GM10248 (cell line): ENCODE data around the gene TTC7B.
"Not testable (repeated sequence)": the region's sequence is repeated elsewhere in the genome, so short reads cannot be mapped to it uniquely, and the experiment has no call there.

Source experiments
- CTCF ChIA-PET: fragments of 300-600 bp; sonication (Branson Sonifier 250); formaldehyde crosslinking; extraction: SDS; loops from one replicate; lab custom pipeline; 2021; ENCODE audit warnings: antibody characterized with exemption; lab: Yijun Ruan, JAX
- POLR2A ChIA-PET: fragments of 350-650 bp; sonication (Branson Sonifier 250); formaldehyde crosslinking; extraction: SDS; loops from one replicate; lab custom pipeline; 2020; ENCODE audit warnings: antibody characterized with exemption; lab: Yijun Ruan, JAX
- DNase-seq: peaks from one replicate; pipeline ENCODE4 v3.0.0; 2012; ENCODE audit errors: extremely low spot score
- CTCF ChIP-seq: IDR thresholded peaks from 2 replicates; pipeline ENCODE4 v1.5.1; 2012; ENCODE audit warnings: mild to moderate bottlenecking, low read depth; ENCODE audit errors: extremely low read depth, missing control alignments, control extremely low read depth

The TTC7B gene

GRCh38 chr14:90815822-90816662 lies at the start of gene TTC7B:
TTC7B (minus strand) TSS chr14:90816430; CDS start chr14:90816295, 135 bp downstream.
- CTCF ChIA-PET, result interaction anchor here (0.8 to 1.5 kb wide), 6 partner anchors 10 to 697 kb away, joined by 3 to 4 read pairs (median 3); no protein-coding TSS in a partner anchor
- POLR2A ChIA-PET, result no interaction called here
- peak; percentile 62 for TF ChIP-seq CTCF
- peak; percentile 84 for DNase-seq

GRCh38 chr14:90864741-90865140 lies 48.5 kb upstream of the TTC7B start:
- TF ChIP-seq CTCF, result no peak
- ChIA-PET POLR2A (no interaction called here), CTCF (interaction anchor here (1.3 to 2.4 kb wide), 2 partner anchors 20 to 57 kb away, joined by 3 to 7 read pairs; no protein-coding TSS in a partner anchor)
- no peak for DNase-seq

- CTCF ChIA-PET, result interaction anchor here (1.8 kb wide), 1 partner anchor 9 kb away, joined by 5 read pairs; no protein-coding TSS in a partner anchor
- POLR2A ChIA-PET, result no interaction called here
- no peak for TF ChIP-seq CTCF
- no peak for DNase-seq
These were observed 42.3 kb upstream of the TTC7B start for GRCh38 chr14:90858511-90858910.

- DNase-seq, result no peak
- ChIA-PET POLR2A (no interaction called here), CTCF (interaction anchor here (1.8 kb wide), 1 partner anchor 9 kb away, joined by 5 read pairs; no protein-coding TSS in a partner anchor)
- TF ChIP-seq CTCF, result no peak
These were observed 41.6 kb upstream of the TTC7B start for GRCh38 chr14:90857866-90858265.

GRCh38 chr14:90856115-90856514 lies 39.9 kb upstream of the TTC7B start:
- DNase-seq, result not testable (repeated sequence)
- POLR2A ChIA-PET, result interaction anchor here (0.7 kb wide), 1 partner anchor 127 kb away, joined by 6 read pairs; no protein-coding TSS in a partner anchor
- CTCF ChIA-PET, result interaction anchor here (1.0 to 2.3 kb wide), 3 partner anchors 8 to 97 kb away, joined by 3 to 6 read pairs (median 5); no protein-coding TSS in a partner anchor

GRCh38 chr14:90853116-90853515 lies 36.9 kb upstream of the TTC7B start:
- ChIA-PET CTCF (no interaction called here), POLR2A (no interaction called here)
- no peak for TF ChIP-seq CTCF
- no peak for DNase-seq
